D721Med (cell line): ENCODE measurements around the gene ADARB2.
"Not testable (repeated sequence)": the region's sequence is repeated elsewhere in the genome, so short reads cannot be mapped to it uniquely, and the experiment has no call there.

ENCODE experiments used
- DNase-seq: peaks from one replicate; pipeline ENCODE4 v3.0.0; 2011; ENCODE audit warnings: low spot score; ENCODE audit not compliant: insufficient read length
- FAIRE-seq: peaks from 2 replicates; lab custom pipeline; 2011; peaks lifted over from hg19 to GRCh38; lab: Jason Lieb, UNC
- TF ChIP-seq, protein P1 (sequence below): IDR thresholded peaks from 2 replicates; pipeline ENCODE4 v1.5.1; 2012; ENCODE audit warnings: mild to moderate bottlenecking, control low read depth; ENCODE audit not compliant: insufficient read depth; ENCODE audit errors: missing control alignments

The ADARB2 gene

DNA sequence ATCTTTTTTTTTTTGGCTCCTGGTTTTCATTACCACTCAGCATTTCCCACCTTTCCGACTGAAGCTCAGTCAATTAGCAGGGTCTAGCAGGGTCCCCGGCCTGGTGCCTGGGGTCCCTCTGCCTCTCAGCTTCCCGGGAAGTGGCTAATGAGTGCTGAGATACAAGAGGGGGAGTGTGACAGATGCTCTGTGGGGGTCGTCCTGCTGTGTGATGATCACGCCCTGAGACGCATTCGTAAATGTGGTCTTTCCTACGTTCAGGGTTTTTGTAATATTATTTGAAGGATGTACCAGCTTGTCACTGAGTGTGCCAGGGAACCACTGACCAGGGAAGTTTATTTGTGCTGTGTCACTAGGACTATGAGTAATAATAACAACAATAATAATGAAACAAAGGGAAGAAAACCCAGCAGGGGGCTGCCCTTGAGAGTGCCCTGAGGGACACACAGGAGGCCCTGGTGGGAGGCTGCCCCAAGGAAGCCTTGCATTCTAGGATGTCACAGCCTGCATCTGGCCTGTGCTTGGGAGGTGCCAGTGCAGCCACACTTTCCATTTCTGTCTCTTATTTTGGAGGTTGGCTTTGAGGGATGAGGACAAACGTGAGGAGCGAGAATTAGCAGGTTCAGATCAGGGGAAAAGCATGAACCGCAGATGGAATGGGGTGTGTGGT, 337.8 kb downstream of the ADARB2 start:
- FAIRE-seq (no peak), DNase-seq (no peak)
- TF ChIP-seq, protein P1, sequence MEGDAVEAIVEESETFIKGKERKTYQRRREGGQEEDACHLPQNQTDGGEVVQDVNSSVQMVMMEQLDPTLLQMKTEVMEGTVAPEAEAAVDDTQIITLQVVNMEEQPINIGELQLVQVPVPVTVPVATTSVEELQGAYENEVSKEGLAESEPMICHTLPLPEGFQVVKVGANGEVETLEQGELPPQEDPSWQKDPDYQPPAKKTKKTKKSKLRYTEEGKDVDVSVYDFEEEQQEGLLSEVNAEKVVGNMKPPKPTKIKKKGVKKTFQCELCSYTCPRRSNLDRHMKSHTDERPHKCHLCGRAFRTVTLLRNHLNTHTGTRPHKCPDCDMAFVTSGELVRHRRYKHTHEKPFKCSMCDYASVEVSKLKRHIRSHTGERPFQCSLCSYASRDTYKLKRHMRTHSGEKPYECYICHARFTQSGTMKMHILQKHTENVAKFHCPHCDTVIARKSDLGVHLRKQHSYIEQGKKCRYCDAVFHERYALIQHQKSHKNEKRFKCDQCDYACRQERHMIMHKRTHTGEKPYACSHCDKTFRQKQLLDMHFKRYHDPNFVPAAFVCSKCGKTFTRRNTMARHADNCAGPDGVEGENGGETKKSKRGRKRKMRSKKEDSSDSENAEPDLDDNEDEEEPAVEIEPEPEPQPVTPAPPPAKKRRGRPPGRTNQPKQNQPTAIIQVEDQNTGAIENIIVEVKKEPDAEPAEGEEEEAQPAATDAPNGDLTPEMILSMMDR: no peak

GRCh38 chr10:1398626-1399410, 338.5 kb downstream of the ADARB2 start:
- DNase-seq (no peak), FAIRE-seq (no peak)
- TF ChIP-seq, protein P1: no peak

GRCh38 chr10:1398116-1398515, 339.2 kb downstream of the ADARB2 start:
- not testable (repeated sequence) for FAIRE-seq, DNase-seq

- TF ChIP-seq, protein P1: no peak
- FAIRE-seq (no peak), DNase-seq (no peak)
Measured at GRCh38 chr10:1396297-1396635, 341.1 kb downstream of the ADARB2 start.

- no peak for FAIRE-seq
- no peak for DNase-seq
- TF ChIP-seq, protein P1: no peak
Measured at GRCh38 chr10:1395481-1396296, 341.6 kb downstream of the ADARB2 start.

GRCh38 chr10:1395025-1395480, 342.3 kb downstream of the ADARB2 start:
- DNase-seq (no peak), FAIRE-seq (no peak)
- TF ChIP-seq, protein P1: no peak

- FAIRE-seq (no peak), DNase-seq (no peak)
- TF ChIP-seq, protein P1: no peak
Measured at GRCh38 chr10:1394155-1394912, 343.0 kb downstream of the ADARB2 start.
